Activated naive CD8-positive, alpha-beta T cell (primary cell): ENCODE measurements around the gene SDF4.
"Not testable (repeated sequence)": the region's sequence is repeated elsewhere in the genome, so short reads cannot be mapped to it uniquely, and the experiment has no call there.

Experiments
- H3K27ac Mint-ChIP-seq: one replicate; pipeline ENCODE4 v1.8.0; 2021; ENCODE audit warnings: mixed read lengths
- H3K27me3 Mint-ChIP-seq: one replicate; pipeline ENCODE4 v1.8.0; 2021; ENCODE audit warnings: mixed read lengths
- H3K36me3 Mint-ChIP-seq: one replicate; pipeline ENCODE4 v1.8.0; 2021; ENCODE audit warnings: mixed read lengths
- H3K4me1 Mint-ChIP-seq: one replicate; pipeline ENCODE4 v1.8.0; 2021; ENCODE audit warnings: low read depth, mixed read lengths
- H3K4me3 Mint-ChIP-seq: one replicate; pipeline ENCODE4 v1.8.0; 2021; ENCODE audit warnings: mild to moderate bottlenecking, mixed read lengths
- H3K9me3 Mint-ChIP-seq: one replicate; pipeline ENCODE4 v1.8.0; 2021; ENCODE audit warnings: low read depth, mixed read lengths

SDF4 gene

DNA sequence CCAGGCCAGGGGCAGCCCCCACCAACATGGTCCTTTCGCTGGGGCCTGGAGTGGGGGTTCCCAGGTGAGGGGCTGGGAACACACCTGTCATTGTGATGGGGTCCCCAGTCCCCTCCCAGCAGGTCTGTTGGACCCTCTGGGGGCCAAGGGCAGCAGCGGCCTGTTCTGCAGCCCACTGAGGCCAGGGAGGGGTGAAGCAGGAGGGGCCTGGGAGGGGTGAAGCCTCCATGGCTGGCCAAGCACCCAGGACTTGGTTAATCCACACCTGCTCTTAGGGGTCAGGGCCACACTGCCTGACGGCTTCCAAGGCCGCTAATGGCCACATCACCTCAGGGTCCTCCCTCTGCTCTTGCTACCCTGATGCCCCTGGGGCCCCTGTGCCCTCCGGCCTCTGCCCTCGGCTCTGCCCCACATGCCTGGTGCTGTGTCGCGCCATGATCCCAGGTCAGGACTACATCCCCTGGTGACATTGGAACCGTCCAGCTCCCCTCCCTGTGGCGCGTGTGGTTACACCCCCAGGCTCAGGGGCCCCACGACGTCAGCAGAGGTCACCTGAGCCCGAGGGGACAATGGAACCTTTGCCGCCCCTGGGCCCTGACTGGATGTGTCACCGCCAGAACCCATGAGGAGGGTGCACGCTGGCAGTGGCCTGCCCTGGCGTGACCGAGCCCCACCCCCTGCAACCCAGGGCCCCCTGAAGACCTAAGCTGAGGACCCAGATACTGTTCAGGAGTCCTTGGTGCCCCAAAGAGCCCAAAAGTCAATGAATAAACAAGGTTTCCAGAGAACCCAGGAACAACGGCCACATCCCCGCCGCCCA is 32.5 kb downstream of the SDF4 start:
- peaks cover 5% of the 10 kb centered on the region for H3K36me3 Mint-ChIP-seq
- peak overlapping the region; percentile 64 for H3K4me3 Mint-ChIP-seq
- peak overlapping the region; percentile 46 for H3K27ac Mint-ChIP-seq
- peaks cover 9% of the 10 kb centered on the region for H3K9me3 Mint-ChIP-seq
- no peaks in the 10 kb centered on the region for H3K27me3 Mint-ChIP-seq
- peaks cover 4% of the 10 kb centered on the region for H3K4me1 Mint-ChIP-seq

- Mint-ChIP-seq H3K4me1 (peaks cover 4% of the 10 kb centered on the region), H3K27me3 (no peaks in the 10 kb centered on the region), H3K9me3 (peaks cover 9% of the 10 kb centered on the region), H3K36me3 (peaks cover 5% of the 10 kb centered on the region), H3K4me3 (no peak overlapping the region), H3K27ac (no peak overlapping the region)
Observed at GRCh38 chr1:1198423-1199140, 33.2 kb downstream of the SDF4 start.

GRCh38 chr1:1197551-1198422 is 34.0 kb downstream of the SDF4 start:
- Mint-ChIP-seq H3K4me1 (peaks cover 4% of the 10 kb centered on the region), H3K27ac (no peak overlapping the region), H3K9me3 (peaks cover 9% of the 10 kb centered on the region), H3K27me3 (no peaks in the 10 kb centered on the region), H3K4me3 (no peak overlapping the region), H3K36me3 (peaks cover 5% of the 10 kb centered on the region)

- Mint-ChIP-seq H3K36me3 (peaks cover 5% of the 10 kb centered on the region), H3K4me3 (no peak overlapping the region), H3K27me3 (no peaks in the 10 kb centered on the region), H3K4me1 (peaks cover 4% of the 10 kb centered on the region), H3K9me3 (peaks cover 10% of the 10 kb centered on the region), H3K27ac (no peak overlapping the region)
Observed at GRCh38 chr1:1197188-1197500, 34.7 kb downstream of the SDF4 start.

GRCh38 chr1:1196431-1197187 is 35.2 kb downstream of the SDF4 start:
- peaks cover 5% of the 10 kb centered on the region for H3K36me3 Mint-ChIP-seq
- no peak overlapping the region for H3K27ac Mint-ChIP-seq
- peaks cover 4% of the 10 kb centered on the region for H3K4me1 Mint-ChIP-seq
- H3K4me3 Mint-ChIP-seq, result no peak overlapping the region
- no peaks in the 10 kb centered on the region for H3K27me3 Mint-ChIP-seq
- H3K9me3 Mint-ChIP-seq, result peaks cover 14% of the 10 kb centered on the region

GRCh38 chr1:1195726-1196125 is 36.1 kb downstream of the SDF4 start:
- not testable (repeated sequence) for H3K27me3 Mint-ChIP-seq, H3K4me3 Mint-ChIP-seq, H3K36me3 Mint-ChIP-seq, H3K27ac Mint-ChIP-seq, H3K4me1 Mint-ChIP-seq
- peaks cover 14% of the 10 kb centered on the region for H3K9me3 Mint-ChIP-seq

- H3K9me3 Mint-ChIP-seq, result peaks cover 14% of the 10 kb centered on the region
- no peak overlapping the region for H3K4me3 Mint-ChIP-seq
- no peaks in the 10 kb centered on the region for H3K4me1 Mint-ChIP-seq
- no peak overlapping the region for H3K27ac Mint-ChIP-seq
- H3K27me3 Mint-ChIP-seq, result no peaks in the 10 kb centered on the region
- H3K36me3 Mint-ChIP-seq, result peaks cover 5% of the 10 kb centered on the region
Observed at GRCh38 chr1:1194723-1195122, 37.1 kb downstream of the SDF4 start.

GRCh38 chr1:1191734-1192133 is 40.1 kb downstream of the SDF4 start:
- Mint-ChIP-seq H3K4me1 (no peaks in the 10 kb centered on the region), H3K27me3 (no peaks in the 10 kb centered on the region), H3K4me3 (no peak overlapping the region), H3K36me3 (peaks cover 5% of the 10 kb centered on the region), H3K9me3 (peaks cover 14% of the 10 kb centered on the region), H3K27ac (no peak overlapping the region)

- Mint-ChIP-seq H3K27ac (no peak overlapping the region), H3K9me3 (peaks cover 5% of the 10 kb centered on the region), H3K4me3 (no peak overlapping the region), H3K27me3 (no peaks in the 10 kb centered on the region), H3K36me3 (no peaks in the 10 kb centered on the region), H3K4me1 (no peaks in the 10 kb centered on the region)
Observed at GRCh38 chr1:1189111-1189510, 42.7 kb downstream of the SDF4 start.

GRCh38 chr1:1187938-1188337 is 43.9 kb downstream of the SDF4 start:
- no peaks in the 10 kb centered on the region for H3K4me1 Mint-ChIP-seq
- peaks cover 5% of the 10 kb centered on the region for H3K9me3 Mint-ChIP-seq
- H3K4me3 Mint-ChIP-seq, result no peak overlapping the region
- H3K27ac Mint-ChIP-seq, result no peak overlapping the region
- H3K36me3 Mint-ChIP-seq, result no peaks in the 10 kb centered on the region
- H3K27me3 Mint-ChIP-seq, result no peaks in the 10 kb centered on the region

GRCh38 chr1:1185101-1185765 is 46.6 kb downstream of the SDF4 start:
- H3K27me3 Mint-ChIP-seq, result peaks cover 2% of the 10 kb centered on the region
- no peak overlapping the region for H3K27ac Mint-ChIP-seq
- H3K9me3 Mint-ChIP-seq, result no peaks in the 10 kb centered on the region
- no peak overlapping the region for H3K4me3 Mint-ChIP-seq
- no peaks in the 10 kb centered on the region for H3K36me3 Mint-ChIP-seq
- H3K4me1 Mint-ChIP-seq, result no peaks in the 10 kb centered on the region

DNA sequence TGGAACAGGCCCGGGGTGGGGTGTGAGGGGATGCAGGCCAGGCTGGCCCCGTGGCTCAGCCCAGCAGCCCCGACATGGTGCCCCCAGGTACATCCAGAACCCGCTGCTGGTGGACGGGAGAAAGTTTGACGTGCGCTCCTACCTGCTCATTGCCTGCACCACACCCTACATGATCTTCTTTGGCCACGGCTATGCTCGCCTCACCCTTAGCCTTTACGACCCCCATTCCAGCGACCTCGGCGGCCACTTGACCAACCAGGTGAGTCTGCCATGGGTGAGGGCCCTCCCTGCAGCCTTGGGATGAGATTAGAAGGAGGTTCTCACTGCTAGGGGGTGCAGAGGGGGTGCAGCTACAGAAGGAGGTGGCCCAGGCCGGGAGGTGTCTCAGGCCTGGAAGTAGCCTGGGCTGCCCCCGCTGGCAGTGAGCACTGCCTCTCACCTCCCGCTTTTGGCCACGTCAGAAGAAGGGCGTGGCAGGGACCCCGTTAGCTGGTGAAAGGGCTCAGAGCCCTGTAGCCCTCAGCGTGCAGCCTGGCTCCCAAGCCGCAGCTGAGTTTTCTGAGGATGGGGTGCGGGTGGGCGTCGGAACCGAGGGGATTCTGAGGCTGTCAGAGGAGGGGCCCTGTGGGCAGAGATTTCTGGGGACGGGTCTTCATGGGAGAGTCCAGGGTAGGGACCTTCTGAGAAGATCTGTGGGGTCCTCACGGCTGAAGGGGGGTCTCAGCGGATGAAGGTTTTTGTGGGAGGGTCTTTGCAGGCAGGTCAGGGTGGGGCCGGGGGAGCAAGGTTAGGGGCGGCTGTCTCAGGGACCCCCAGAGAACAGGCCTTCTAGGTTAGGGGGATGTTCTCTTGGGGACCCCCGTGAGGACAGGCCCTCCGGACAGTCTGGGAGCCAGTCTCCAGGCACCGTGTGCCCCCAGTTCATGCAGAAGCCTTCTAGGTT is 47.7 kb downstream of the SDF4 start:
- H3K27ac Mint-ChIP-seq, result no peak overlapping the region

DNA sequence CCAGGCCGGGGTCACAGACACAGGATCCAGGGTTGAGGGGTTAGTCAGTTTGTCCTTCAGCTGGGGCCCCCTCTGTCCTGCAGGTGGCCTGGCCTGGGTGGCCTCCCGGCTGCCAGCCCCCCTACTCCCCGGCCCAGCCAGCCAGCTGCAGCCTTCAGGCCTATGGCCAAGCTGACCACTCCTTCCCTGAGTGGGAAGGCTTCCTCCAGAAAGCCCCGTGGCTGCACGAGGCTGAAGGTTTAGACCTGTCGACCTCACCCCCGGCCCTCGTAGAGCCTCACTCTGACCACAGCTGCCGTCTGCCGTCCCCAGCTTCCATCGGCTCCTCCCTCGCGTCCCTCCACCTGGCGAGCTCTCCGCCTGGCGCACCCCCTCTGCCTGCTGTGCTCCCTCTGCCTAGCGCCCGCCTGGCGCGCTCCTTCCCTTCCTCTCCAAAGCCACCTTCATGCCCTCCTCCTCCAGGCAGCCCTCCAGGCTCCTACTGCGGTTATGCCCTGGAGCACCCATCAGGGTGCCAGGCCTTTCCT is 48.5 kb downstream of the SDF4 start:
- no peaks in the 10 kb centered on the region for H3K9me3 Mint-ChIP-seq

More for the DNA sequence above, 47.7 kb downstream of the SDF4 start:
- peaks cover 2% of the 10 kb centered on the region for H3K27me3 Mint-ChIP-seq
- no peaks in the 10 kb centered on the region for H3K9me3 Mint-ChIP-seq
- H3K36me3 Mint-ChIP-seq, result no peaks in the 10 kb centered on the region
- no peaks in the 10 kb centered on the region for H3K4me1 Mint-ChIP-seq
- H3K4me3 Mint-ChIP-seq, result no peak overlapping the region

More for the DNA sequence above, 48.5 kb downstream of the SDF4 start:
- Mint-ChIP-seq H3K27ac (no peak overlapping the region), H3K36me3 (no peaks in the 10 kb centered on the region), H3K27me3 (peaks cover 2% of the 10 kb centered on the region), H3K4me3 (no peak overlapping the region), H3K4me1 (no peaks in the 10 kb centered on the region)
